SK-N-SH treated with all-trans-retinoic acid at 6 μM for 48 hours (cell line): ENCODE measurements around the gene TM4SF20.

Experiments
- ESRRG ChIP-seq: fragments of 250-450 bp; sonication (Bioruptor Pico); IDR thresholded peaks from 2 replicates; pipeline ENCODE4 v1.6.1; 2021; ENCODE audit warnings: mild to moderate bottlenecking
- GLIS3 ChIP-seq: fragments of 250-450 bp; sonication (Bioruptor Pico); IDR thresholded peaks from 2 replicates; pipeline ENCODE4 v1.5.0; 2020; ENCODE audit warnings: mild to moderate bottlenecking, moderate library complexity
- RARB ChIP-seq: fragments of 250-450 bp; sonication (Bioruptor Pico); IDR thresholded peaks from 2 replicates; pipeline ENCODE4 v1.8.0; 2021; ENCODE audit warnings: mild to moderate bottlenecking, moderate library complexity
- SNAI2 ChIP-seq: fragments of 250-450 bp; sonication (Bioruptor Pico); IDR thresholded peaks from 2 replicates; pipeline ENCODE4 v1.5.0; 2020; ENCODE audit warnings: mild to moderate bottlenecking, moderate library complexity
- TOX ChIP-seq: fragments of 250-450 bp; sonication (Bioruptor Pico); IDR thresholded peaks from 2 replicates; pipeline ENCODE4 v1.8.0; 2021; ENCODE audit warnings: mild to moderate bottlenecking, moderate library complexity, borderline replicate concordance
- ZFP3 ChIP-seq: fragments of 250-450 bp; sonication (Bioruptor Pico); IDR thresholded peaks from 2 replicates; pipeline ENCODE4 v1.5.0; 2020; ENCODE audit warnings: mild to moderate bottlenecking, moderate library complexity
- TF ChIP-seq, protein P1 (sequence below): fragments of 250-450 bp; sonication (Bioruptor Pico); IDR thresholded peaks from 2 replicates; pipeline ENCODE4 v1.8.0; 2020; ENCODE audit warnings: mild to moderate bottlenecking, moderate library complexity, borderline replicate concordance
- TF ChIP-seq, protein P2 (sequence below): fragments of 250-450 bp; sonication (Bioruptor Pico); IDR thresholded peaks from 2 replicates; pipeline ENCODE4 v1.5.1; 2021; ENCODE audit warnings: mild to moderate bottlenecking, moderate library complexity
- TF ChIP-seq, protein P3 (sequence below): fragments of 250-450 bp; sonication (Bioruptor Pico); IDR thresholded peaks from 2 replicates; pipeline ENCODE4 v1.8.0; 2021; ENCODE audit warnings: low read depth, mild to moderate bottlenecking, moderate library complexity, borderline replicate concordance

DNA sequence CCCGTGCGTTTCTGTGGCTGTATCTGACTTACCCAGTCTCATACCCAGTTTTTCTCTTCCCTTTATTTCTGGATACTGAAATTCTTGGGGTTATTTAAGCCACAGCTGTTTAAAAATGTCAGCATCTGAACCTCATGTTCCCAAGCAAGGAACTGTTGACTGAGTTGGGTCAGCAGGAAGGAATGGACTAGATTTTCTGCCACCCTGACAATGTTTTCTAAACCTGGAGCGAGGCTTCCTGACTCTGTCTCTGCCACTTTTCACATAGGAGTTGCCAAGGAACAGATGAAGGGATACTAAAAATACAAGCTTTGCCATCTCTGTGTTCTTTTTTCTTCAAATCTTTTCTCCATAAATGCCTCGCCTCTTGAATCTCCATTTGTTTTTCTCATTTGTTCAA, 37.6 kb upstream of the TM4SF20 start:
- TF ChIP-seq TOX (CRISPR knock-in tag) (no peak), SNAI2 (CRISPR knock-in tag) (no peak), ZFP3 (CRISPR knock-in tag) (no peak), RARB (CRISPR knock-in tag) (no peak), GLIS3 (CRISPR knock-in tag) (no peak), ESRRG (CRISPR knock-in tag) (no peak)
- TF ChIP-seq, protein P1, sequence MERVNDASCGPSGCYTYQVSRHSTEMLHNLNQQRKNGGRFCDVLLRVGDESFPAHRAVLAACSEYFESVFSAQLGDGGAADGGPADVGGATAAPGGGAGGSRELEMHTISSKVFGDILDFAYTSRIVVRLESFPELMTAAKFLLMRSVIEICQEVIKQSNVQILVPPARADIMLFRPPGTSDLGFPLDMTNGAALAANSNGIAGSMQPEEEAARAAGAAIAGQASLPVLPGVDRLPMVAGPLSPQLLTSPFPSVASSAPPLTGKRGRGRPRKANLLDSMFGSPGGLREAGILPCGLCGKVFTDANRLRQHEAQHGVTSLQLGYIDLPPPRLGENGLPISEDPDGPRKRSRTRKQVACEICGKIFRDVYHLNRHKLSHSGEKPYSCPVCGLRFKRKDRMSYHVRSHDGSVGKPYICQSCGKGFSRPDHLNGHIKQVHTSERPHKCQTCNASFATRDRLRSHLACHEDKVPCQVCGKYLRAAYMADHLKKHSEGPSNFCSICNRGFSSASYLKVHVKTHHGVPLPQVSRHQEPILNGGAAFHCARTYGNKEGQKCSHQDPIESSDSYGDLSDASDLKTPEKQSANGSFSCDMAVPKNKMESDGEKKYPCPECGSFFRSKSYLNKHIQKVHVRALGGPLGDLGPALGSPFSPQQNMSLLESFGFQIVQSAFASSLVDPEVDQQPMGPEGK: no peak
- TF ChIP-seq, protein P2, sequence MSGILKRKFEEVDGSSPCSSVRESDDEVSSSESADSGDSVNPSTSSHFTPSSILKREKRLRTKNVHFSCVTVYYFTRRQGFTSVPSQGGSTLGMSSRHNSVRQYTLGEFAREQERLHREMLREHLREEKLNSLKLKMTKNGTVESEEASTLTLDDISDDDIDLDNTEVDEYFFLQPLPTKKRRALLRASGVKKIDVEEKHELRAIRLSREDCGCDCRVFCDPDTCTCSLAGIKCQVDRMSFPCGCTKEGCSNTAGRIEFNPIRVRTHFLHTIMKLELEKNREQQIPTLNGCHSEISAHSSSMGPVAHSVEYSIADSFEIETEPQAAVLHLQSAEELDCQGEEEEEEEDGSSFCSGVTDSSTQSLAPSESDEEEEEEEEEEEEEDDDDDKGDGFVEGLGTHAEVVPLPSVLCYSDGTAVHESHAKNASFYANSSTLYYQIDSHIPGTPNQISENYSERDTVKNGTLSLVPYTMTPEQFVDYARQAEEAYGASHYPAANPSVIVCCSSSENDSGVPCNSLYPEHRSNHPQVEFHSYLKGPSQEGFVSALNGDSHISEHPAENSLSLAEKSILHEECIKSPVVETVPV: no peak
- TF ChIP-seq, protein P3, sequence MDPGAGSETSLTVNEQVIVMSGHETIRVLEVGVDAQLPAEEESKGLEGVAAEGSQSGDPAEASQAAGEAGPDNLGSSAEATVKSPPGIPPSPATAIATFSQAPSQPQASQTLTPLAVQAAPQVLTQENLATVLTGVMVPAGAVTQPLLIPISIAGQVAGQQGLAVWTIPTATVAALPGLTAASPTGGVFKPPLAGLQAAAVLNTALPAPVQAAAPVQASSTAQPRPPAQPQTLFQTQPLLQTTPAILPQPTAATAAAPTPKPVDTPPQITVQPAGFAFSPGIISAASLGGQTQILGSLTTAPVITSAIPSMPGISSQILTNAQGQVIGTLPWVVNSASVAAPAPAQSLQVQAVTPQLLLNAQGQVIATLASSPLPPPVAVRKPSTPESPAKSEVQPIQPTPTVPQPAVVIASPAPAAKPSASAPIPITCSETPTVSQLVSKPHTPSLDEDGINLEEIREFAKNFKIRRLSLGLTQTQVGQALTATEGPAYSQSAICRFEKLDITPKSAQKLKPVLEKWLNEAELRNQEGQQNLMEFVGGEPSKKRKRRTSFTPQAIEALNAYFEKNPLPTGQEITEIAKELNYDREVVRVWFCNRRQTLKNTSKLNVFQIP: no peak
